Measurements from ENCODE around the gene RNF157.
"Not testable (repeated sequence)": the region's sequence is repeated elsewhere in the genome, so short reads cannot be mapped to it uniquely, and the experiment has no call there.

RNF157 gene

DNA sequence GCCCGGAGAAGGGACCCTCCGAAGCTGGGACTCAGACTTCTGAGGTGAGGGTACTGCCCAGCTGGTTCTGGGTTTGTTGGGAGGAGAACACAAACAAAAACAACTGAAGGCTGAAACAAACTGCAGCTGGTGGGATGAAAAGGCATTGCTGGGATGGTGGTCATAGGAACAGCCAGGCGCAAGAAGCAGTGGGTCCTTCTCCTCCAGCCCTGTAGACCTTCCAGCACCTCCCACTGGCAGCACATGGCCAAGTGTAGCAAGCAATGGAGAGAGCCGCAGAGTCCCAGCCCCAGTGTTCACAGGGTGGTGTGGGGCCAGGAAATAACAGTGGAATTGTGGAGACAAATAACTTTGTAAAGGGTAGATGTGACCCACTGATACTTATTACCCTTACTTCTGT lies 50.6 kb downstream of the RNF157 start:
- TF ChIP-seq, protein P1, sequence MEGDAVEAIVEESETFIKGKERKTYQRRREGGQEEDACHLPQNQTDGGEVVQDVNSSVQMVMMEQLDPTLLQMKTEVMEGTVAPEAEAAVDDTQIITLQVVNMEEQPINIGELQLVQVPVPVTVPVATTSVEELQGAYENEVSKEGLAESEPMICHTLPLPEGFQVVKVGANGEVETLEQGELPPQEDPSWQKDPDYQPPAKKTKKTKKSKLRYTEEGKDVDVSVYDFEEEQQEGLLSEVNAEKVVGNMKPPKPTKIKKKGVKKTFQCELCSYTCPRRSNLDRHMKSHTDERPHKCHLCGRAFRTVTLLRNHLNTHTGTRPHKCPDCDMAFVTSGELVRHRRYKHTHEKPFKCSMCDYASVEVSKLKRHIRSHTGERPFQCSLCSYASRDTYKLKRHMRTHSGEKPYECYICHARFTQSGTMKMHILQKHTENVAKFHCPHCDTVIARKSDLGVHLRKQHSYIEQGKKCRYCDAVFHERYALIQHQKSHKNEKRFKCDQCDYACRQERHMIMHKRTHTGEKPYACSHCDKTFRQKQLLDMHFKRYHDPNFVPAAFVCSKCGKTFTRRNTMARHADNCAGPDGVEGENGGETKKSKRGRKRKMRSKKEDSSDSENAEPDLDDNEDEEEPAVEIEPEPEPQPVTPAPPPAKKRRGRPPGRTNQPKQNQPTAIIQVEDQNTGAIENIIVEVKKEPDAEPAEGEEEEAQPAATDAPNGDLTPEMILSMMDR (IDR thresholded peaks at IDR 0.05; ENCODE audit: insufficient read depth, low read length, poor library complexity, severe bottlenecking): no peak
- Histone ChIP-seq H3K27me3 (replicated peaks; ENCODE audit: control insufficient read depth, insufficient read depth, low read length) (no peaks in the 10 kb centered on the region), H3K4me3 (replicated peaks; ENCODE audit: low read depth, low read length) (no peak overlapping the region), H3K36me3 (ENCODE audit: control insufficient read depth, insufficient read depth, low read length) (no peaks in the 10 kb centered on the region)
- DNase-seq (ENCODE audit: extremely low read depth, insufficient read length): no peak

DNA sequence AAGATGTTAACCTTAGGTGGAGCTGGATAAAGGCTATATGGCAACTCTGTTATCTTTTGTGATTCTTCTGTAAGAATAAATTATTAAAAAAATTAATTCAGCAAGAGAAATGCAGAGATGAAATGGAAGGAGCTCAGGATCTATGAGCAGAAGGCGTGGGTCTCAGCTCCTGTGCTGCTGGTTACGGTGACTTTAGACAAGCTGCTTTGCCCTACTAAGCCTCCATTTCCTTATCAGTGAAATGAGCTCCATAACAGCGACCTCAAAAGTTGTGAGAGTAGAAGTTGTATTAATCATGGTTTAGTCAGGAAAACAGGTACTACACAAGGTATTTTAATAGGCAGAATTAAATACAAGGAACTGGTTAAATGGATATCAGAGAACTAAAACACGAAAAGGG lies 51.0 kb downstream of the RNF157 start:
- Histone ChIP-seq H3K27me3 (replicated peaks; ENCODE audit: control insufficient read depth, insufficient read depth, low read length) (no peaks in the 10 kb centered on the region), H3K36me3 (ENCODE audit: control insufficient read depth, insufficient read depth, low read length) (no peaks in the 10 kb centered on the region), H3K4me3 (replicated peaks; ENCODE audit: low read depth, low read length) (no peak overlapping the region)
- TF ChIP-seq, protein P1 (IDR thresholded peaks at IDR 0.05; ENCODE audit: insufficient read depth, low read length, poor library complexity, severe bottlenecking): no peak
- DNase-seq (ENCODE audit: extremely low read depth, insufficient read length): no peak

DNA sequence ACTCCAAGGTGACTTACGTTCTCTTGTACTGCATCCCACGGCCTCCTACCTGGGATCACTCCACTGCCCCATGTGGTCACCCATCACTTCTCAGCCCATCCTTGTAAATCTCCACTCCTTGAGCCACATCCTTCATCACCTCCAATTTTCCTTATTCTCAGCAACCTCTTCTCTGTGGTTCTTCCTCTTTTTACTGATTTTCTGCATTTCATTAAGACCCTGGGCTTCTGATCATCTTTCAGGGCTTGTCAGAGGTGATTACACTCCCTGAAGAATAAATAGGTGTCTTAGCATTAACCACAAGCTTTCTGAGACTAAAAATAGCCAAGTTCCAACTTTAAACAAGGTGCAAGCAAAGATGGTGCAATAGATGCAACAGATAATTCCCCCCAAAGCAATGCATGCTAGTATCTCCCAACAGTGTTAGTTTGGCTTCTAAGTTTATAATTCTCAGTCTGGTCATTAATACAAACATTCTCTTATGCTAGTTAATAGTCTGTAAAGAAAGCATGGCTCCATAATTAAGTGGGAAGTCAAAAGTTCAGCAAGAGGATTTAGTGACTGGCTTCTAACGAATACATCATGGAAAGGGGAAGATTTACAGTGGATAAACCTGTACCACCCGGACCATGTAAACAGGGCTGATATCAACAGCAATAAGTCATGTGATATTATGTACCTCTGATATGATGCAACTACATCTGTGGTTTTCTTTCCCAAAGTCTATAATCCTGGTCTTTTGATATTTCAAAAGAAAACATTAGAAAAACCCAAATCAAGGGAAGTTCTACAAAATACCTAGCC lies 51.9 kb downstream of the RNF157 start:
- Histone ChIP-seq H3K27me3 (replicated peaks; ENCODE audit: control insufficient read depth, insufficient read depth, low read length) (no peaks in the 10 kb centered on the region), H3K4me3 (replicated peaks; ENCODE audit: low read depth, low read length) (no peak overlapping the region), H3K36me3 (ENCODE audit: control insufficient read depth, insufficient read depth, low read length) (no peaks in the 10 kb centered on the region)
- peak; percentile 31 for DNase-seq (ENCODE audit: extremely low read depth, insufficient read length)
- TF ChIP-seq, protein P1 (IDR thresholded peaks at IDR 0.05; ENCODE audit: insufficient read depth, low read length, poor library complexity, severe bottlenecking): no peak

DNA sequence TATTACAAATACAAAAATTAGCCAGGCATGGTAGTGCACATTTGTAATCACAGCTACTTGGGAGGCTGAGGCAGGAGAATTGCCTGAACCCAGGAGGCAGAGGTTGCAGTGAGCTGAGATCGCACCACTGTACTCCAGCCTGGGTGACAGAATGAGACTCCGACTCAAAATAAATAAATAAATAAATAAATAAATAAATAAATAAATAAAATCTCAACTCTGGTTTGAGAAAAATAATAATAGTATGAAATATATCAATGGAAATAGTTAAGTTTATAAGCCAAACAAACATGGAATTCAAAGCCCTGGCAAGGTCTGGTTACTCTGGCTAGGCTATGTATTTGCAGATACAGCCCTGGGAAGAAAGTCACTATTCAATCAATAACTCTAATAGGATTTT lies 53.5 kb downstream of the RNF157 start:
- not testable (repeated sequence) for H3K27me3 ChIP-seq (replicated peaks; ENCODE audit: control insufficient read depth, insufficient read depth, low read length); DNase-seq (ENCODE audit: extremely low read depth, insufficient read length); H3K4me3 ChIP-seq (replicated peaks; ENCODE audit: low read depth, low read length); H3K36me3 ChIP-seq (ENCODE audit: control insufficient read depth, insufficient read depth, low read length)

DNA sequence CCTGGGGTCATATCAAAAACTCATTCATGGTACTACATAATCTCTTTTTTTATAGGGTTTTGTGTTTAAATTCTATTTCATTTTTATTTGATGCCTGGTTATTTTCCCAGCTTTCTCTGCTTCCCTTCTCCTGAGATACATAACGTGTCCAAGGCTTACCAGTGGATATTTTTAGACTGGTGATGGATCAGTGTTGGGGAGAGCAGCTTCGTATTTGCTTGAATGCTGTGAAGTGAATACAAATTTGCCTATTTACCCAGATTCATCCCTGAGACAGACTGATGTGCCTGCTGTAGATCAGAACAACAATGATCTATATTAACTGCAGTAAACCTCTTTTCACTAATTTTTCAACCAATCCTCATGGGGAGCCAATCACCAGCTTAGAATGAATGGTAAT lies 56.0 kb downstream of the RNF157 start:
- H3K27me3 ChIP-seq (replicated peaks; ENCODE audit: control insufficient read depth, insufficient read depth, low read length): no peaks in the 10 kb centered on the region
- DNase-seq (ENCODE audit: extremely low read depth, insufficient read length): no peak
- no peak overlapping the region for H3K4me3 ChIP-seq (replicated peaks; ENCODE audit: low read depth, low read length)
- no peaks in the 10 kb centered on the region for H3K36me3 ChIP-seq (ENCODE audit: control insufficient read depth, insufficient read depth, low read length)
- TF ChIP-seq, protein P1 (IDR thresholded peaks at IDR 0.05; ENCODE audit: insufficient read depth, low read length, poor library complexity, severe bottlenecking): no peak

DNA sequence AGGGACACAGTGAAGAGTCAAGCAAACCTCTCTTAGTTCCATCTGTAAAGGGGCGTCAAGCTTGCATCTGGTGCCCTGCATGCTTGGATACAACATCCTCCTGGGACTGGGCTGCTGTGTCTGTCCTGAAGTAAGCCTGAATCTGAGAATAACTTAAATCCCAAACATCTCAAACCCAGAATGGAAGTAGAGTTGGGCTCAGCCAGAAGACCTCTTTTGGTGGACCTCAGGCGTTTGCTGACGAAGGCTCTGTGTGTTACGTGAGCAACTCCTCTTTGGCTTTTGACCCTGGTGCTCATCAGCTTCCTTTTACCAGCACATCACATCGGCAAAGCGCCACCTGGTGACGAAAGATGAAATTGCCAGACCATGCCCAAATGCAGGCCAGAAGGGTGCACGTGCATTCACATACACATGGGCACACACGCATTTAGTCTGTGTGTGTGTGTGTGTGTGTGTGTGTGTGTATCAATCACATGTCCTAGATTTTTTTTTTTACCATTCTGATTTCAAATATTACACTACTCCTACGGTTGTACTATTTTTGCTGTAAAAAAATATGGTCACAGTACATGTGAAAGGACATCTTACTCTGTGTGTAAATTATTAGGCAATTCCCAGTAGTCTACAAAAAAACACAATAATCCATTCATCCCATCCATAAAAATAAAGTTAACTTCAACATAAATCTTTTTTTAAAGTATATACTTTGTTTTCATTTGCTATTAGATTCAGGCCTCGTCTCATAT lies 58.1 kb downstream of the RNF157 start:
- TF ChIP-seq, protein P1 (IDR thresholded peaks at IDR 0.05; ENCODE audit: insufficient read depth, low read length, poor library complexity, severe bottlenecking): peak; percentile 84
- no peaks in the 10 kb centered on the region for H3K36me3 ChIP-seq (ENCODE audit: control insufficient read depth, insufficient read depth, low read length)
- peak; percentile 75 for DNase-seq (ENCODE audit: extremely low read depth, insufficient read length)
- H3K27me3 ChIP-seq (replicated peaks; ENCODE audit: control insufficient read depth, insufficient read depth, low read length): no peaks in the 10 kb centered on the region
- no peak overlapping the region for H3K4me3 ChIP-seq (replicated peaks; ENCODE audit: low read depth, low read length)

All from GM06990 (cell line).